ENCODE data around the gene BARHL1.

GRCh38 chr9:132637801-132638200, 55.4 kb downstream of the BARHL1 start:
- no peak for TF ChIP-seq EZH2 (IDR thresholded peaks at IDR 0.05)
- TF ChIP-seq POLR2AphosphoS5 (IDR thresholded peaks at IDR 0.05; ENCODE audit: borderline replicate concordance, low read depth, low read length) = no peak
- no peak for TF ChIP-seq FOXP2 (optimal IDR thresholded peaks at IDR 0.05; ENCODE audit: control extremely low read depth, extremely low read length, insufficient read depth)

Measured in SK-N-MC (cell line).